ENCODE results near the gene ZSWIM9.

Gene ZSWIM9

GRCh38 chr19:48169939-48170803, at the start of gene ZSWIM9, which contains the start of gene LIG1:
TSS of gene ZSWIM9 (plus strand) at chr19:48170680. CDS start at chr19:48171803, 1,123 bp downstream.
TSS of gene LIG1 (minus strand) at chr19:48170344. CDS start at chr19:48165566, 4,778 bp downstream.
- TF ChIP-seq, protein P1, sequence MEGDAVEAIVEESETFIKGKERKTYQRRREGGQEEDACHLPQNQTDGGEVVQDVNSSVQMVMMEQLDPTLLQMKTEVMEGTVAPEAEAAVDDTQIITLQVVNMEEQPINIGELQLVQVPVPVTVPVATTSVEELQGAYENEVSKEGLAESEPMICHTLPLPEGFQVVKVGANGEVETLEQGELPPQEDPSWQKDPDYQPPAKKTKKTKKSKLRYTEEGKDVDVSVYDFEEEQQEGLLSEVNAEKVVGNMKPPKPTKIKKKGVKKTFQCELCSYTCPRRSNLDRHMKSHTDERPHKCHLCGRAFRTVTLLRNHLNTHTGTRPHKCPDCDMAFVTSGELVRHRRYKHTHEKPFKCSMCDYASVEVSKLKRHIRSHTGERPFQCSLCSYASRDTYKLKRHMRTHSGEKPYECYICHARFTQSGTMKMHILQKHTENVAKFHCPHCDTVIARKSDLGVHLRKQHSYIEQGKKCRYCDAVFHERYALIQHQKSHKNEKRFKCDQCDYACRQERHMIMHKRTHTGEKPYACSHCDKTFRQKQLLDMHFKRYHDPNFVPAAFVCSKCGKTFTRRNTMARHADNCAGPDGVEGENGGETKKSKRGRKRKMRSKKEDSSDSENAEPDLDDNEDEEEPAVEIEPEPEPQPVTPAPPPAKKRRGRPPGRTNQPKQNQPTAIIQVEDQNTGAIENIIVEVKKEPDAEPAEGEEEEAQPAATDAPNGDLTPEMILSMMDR (IDR thresholded peaks at IDR 0.05; ENCODE audit: insufficient read depth, low read length, poor library complexity, severe bottlenecking) = no peak
- no peaks in the 10 kb centered on the region for H3K27me3 ChIP-seq (replicated peaks; ENCODE audit: control insufficient read depth, insufficient read depth, low read length)
- H3K4me3 ChIP-seq (replicated peaks; ENCODE audit: low read depth, low read length) = peak within 1 kb of the TSS; percentile 94
- peak; percentile 96 for DNase-seq (ENCODE audit: extremely low read depth, insufficient read length)
- H3K36me3 ChIP-seq (ENCODE audit: control insufficient read depth, insufficient read depth, low read length) = peaks cover under 1% of the 10 kb centered on the region

DNA sequence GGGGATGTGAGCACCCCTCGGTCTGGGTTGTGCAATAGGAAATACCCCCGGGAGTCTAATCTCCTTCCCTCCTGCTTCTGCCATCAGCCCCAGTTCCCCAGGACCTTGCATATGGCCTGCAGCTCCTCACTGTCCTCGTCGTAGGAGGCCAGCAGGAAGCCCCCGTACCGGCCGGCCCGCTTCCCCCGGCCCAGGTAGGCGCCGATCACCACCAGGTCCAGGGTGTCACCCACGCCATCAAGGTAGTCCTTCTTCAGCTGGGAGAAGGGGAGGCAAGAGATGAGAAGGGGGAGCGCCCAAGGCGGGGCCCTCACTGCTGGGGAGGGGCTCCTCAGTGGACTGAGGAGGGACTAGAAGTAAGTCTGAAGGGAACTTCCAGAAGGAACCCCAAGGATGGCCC, 49.4 kb upstream of the ZSWIM9 start:
- Histone ChIP-seq H3K4me3 (replicated peaks; ENCODE audit: low read depth, low read length) (no peak overlapping the region), H3K36me3 (ENCODE audit: control insufficient read depth, insufficient read depth, low read length) (peaks cover 18% of the 10 kb centered on the region), H3K27me3 (replicated peaks; ENCODE audit: control insufficient read depth, insufficient read depth, low read length) (no peaks in the 10 kb centered on the region)
- DNase-seq (ENCODE audit: extremely low read depth, insufficient read length) = no peak
- TF ChIP-seq, protein P1 (IDR thresholded peaks at IDR 0.05; ENCODE audit: insufficient read depth, low read length, poor library complexity, severe bottlenecking) = no peak

DNA sequence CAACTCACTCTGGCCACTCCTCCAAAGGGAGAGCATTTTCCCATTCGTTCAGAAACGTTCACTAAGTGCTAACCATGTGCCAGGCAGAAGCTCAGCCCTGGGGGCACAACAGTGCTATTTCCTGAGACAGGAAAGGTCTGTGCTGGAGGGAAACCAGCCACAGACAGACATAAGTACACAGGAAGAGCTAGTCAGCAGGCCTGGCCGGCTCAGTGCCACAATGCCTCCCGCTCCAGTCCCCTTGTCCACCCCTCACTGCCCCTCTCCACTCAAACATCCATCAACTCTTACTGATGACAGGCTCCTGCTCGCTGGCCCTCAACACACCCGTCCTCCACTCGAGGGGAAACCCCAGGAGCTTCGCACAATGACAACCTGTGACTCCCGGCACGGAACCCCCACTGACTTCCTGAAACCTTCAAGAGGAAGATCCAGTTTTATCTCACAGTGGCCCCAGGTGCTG, 48.5 kb upstream of the ZSWIM9 start:
- Histone ChIP-seq H3K36me3 (ENCODE audit: control insufficient read depth, insufficient read depth, low read length) (peaks cover 19% of the 10 kb centered on the region), H3K4me3 (replicated peaks; ENCODE audit: low read depth, low read length) (no peak overlapping the region), H3K27me3 (replicated peaks; ENCODE audit: control insufficient read depth, insufficient read depth, low read length) (no peaks in the 10 kb centered on the region)
- peak; percentile 61 for DNase-seq (ENCODE audit: extremely low read depth, insufficient read length)
- TF ChIP-seq, protein P1 (IDR thresholded peaks at IDR 0.05; ENCODE audit: insufficient read depth, low read length, poor library complexity, severe bottlenecking) = no peak

DNA sequence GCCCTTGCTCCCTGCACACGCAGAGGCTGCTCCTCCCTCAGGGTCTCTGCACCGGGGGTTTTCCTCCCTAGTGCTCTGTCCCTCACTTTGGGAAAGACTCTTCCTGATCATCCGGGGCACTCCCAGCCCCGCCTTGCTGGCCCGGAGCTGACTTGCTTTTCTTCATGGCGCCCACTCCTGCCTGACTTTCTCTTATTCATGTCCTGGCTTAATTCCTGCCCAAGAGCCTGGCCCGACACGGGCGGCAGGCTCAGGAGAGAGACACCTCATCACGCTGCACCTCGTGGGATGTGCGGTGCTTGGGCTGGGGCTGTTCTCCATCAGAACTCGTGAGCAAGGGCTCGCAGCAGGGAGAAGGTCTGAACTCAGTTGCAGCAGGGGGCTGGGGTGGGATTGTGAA, 48.1 kb upstream of the ZSWIM9 start:
- H3K36me3 ChIP-seq (ENCODE audit: control insufficient read depth, insufficient read depth, low read length) = peaks cover 21% of the 10 kb centered on the region
- H3K4me3 ChIP-seq (replicated peaks; ENCODE audit: low read depth, low read length) = no peak overlapping the region
- H3K27me3 ChIP-seq (replicated peaks; ENCODE audit: control insufficient read depth, insufficient read depth, low read length) = no peaks in the 10 kb centered on the region
- no peak for DNase-seq (ENCODE audit: extremely low read depth, insufficient read length)
- TF ChIP-seq, protein P1 (IDR thresholded peaks at IDR 0.05; ENCODE audit: insufficient read depth, low read length, poor library complexity, severe bottlenecking) = no peak

- TF ChIP-seq, protein P1 (IDR thresholded peaks at IDR 0.05; ENCODE audit: insufficient read depth, low read length, poor library complexity, severe bottlenecking) = no peak
- peaks cover 18% of the 10 kb centered on the region for H3K36me3 ChIP-seq (ENCODE audit: control insufficient read depth, insufficient read depth, low read length)
- H3K4me3 ChIP-seq (replicated peaks; ENCODE audit: low read depth, low read length) = no peak overlapping the region
- DNase-seq (ENCODE audit: extremely low read depth, insufficient read length) = no peak
- no peaks in the 10 kb centered on the region for H3K27me3 ChIP-seq (replicated peaks; ENCODE audit: control insufficient read depth, insufficient read depth, low read length)
Measured at GRCh38 chr19:48123907-48124651, 46.4 kb upstream of the ZSWIM9 start.
